RWPE1 (cell line): ENCODE measurements around the gene IKZF5.

ENCODE experiments used
- CTCF ChIA-PET: fragments of 350-600 bp; sonication (Branson Sonifier 250); formaldehyde crosslinking; extraction: SDS; loops from one replicate; lab custom pipeline; 2021; lab: Yijun Ruan, JAX
- POLR2A ChIA-PET: fragments of 400-600 bp; formaldehyde crosslinking; extraction: SDS; loops from one replicate; lab custom pipeline; 2020; ENCODE audit warnings: antibody characterized with exemption; ENCODE audit not compliant: low non-redundant PET; lab: Yijun Ruan, JAX
- DNase-seq: peaks from one replicate; pipeline ENCODE4 v3.0.0; 2012; ENCODE audit warnings: low spot score
- H3K27ac ChIP-seq: fragments of 450-650 bp; 2 replicates; pipeline ENCODE4 v1.5.1; 2017
- CTCF ChIP-seq: fragments of 450-650 bp; conservative IDR thresholded peaks from 2 replicates; pipeline ENCODE4 v1.5.1; 2017; ENCODE audit warnings: low read depth, mild to moderate bottlenecking

The IKZF5 gene

GRCh38 chr10:123027861-123028260, 19.3 kb upstream of the IKZF5 start:
- no peak for TF ChIP-seq CTCF
- no peak for DNase-seq
- ChIA-PET CTCF (no interaction called here), POLR2A (no interaction called here)
- H3K27ac ChIP-seq = no peak overlapping the region

GRCh38 chr10:123026302-123026701, 17.7 kb upstream of the IKZF5 start:
- ChIA-PET CTCF (no interaction called here), POLR2A (no interaction called here)
- no peak for DNase-seq
- no peak for TF ChIP-seq CTCF
- no peak overlapping the region for H3K27ac ChIP-seq

- CTCF ChIA-PET = interaction anchor here (1.0 kb wide), 1 partner anchor 9 kb away, joined by 4 read pairs; no protein-coding TSS in a partner anchor
Measured at GRCh38 chr10:123024540-123024939, 15.9 kb upstream of the IKZF5 start.

GRCh38 chr10:123021517-123021916, 12.9 kb upstream of the IKZF5 start:
- CTCF ChIA-PET = interaction anchor here (0.8 to 1.2 kb wide), 6 partner anchors 11 to 586 kb away, joined by 3 to 6 read pairs (median 4); partner anchors contain the start of genes ACADSB and IKZF5
- DNase-seq = no peak
- no peak; the same call in 1 of the 2 replicates for TF ChIP-seq CTCF

More at GRCh38 chr10:123024540-123024939, 15.9 kb upstream of the IKZF5 start:
- no peak for DNase-seq
- POLR2A ChIA-PET = no interaction called here
- no peak overlapping the region for H3K27ac ChIP-seq
- TF ChIP-seq CTCF = no peak

GRCh38 chr10:123019941-123020703, 11.5 kb upstream of the IKZF5 start:
- no peak overlapping the region for H3K27ac ChIP-seq
- CTCF ChIA-PET = interaction anchor here (0.6 kb wide), 1 partner anchor 1452 kb away, joined by 3 read pairs; no protein-coding TSS in a partner anchor
- DNase-seq = no peak
- TF ChIP-seq CTCF = no peak
- POLR2A ChIA-PET = no interaction called here

More at GRCh38 chr10:123021517-123021916, 12.9 kb upstream of the IKZF5 start:
- no peak overlapping the region for H3K27ac ChIP-seq
- POLR2A ChIA-PET = no interaction called here

- no peak for DNase-seq
- POLR2A ChIA-PET = no interaction called here
- CTCF ChIA-PET = no interaction called here
- no peak for TF ChIP-seq CTCF
- H3K27ac ChIP-seq = no peak overlapping the region
Measured at GRCh38 chr10:123019264-123019663, 10.7 kb upstream of the IKZF5 start.
